ENCODE results near the gene PLPP3. TPM values are rescaled to one million over a fixed set of nuclear protein-coding genes. Genes with fewer than 3 reads are reported as not detected.

Gene PLPP3
- total RNA-seq, 1 donor from 2014 or later = 106 TPM

- ATAC-seq (peak; percentile 31 to 50), DNase-seq (peak; percentile 54)
- no peaks in the 10 kb centered on the region for H3K9me3 ChIP-seq
- no peak overlapping the region for H3K27ac ChIP-seq
- peaks cover 77% of the 10 kb centered on the region for H3K4me1 ChIP-seq
- no peaks in the 10 kb centered on the region for H3K27me3 ChIP-seq (ENCODE audit: low read depth)
- H3K36me3 ChIP-seq = peaks cover 76% of the 10 kb centered on the region
- H3K4me3 ChIP-seq = no peak overlapping the region
- intact Hi-C loops (cut with DNase I) = no loop called here
- TF ChIP-seq, protein P1, sequence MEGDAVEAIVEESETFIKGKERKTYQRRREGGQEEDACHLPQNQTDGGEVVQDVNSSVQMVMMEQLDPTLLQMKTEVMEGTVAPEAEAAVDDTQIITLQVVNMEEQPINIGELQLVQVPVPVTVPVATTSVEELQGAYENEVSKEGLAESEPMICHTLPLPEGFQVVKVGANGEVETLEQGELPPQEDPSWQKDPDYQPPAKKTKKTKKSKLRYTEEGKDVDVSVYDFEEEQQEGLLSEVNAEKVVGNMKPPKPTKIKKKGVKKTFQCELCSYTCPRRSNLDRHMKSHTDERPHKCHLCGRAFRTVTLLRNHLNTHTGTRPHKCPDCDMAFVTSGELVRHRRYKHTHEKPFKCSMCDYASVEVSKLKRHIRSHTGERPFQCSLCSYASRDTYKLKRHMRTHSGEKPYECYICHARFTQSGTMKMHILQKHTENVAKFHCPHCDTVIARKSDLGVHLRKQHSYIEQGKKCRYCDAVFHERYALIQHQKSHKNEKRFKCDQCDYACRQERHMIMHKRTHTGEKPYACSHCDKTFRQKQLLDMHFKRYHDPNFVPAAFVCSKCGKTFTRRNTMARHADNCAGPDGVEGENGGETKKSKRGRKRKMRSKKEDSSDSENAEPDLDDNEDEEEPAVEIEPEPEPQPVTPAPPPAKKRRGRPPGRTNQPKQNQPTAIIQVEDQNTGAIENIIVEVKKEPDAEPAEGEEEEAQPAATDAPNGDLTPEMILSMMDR (IDR thresholded peaks at IDR 0.05) = no peak
These were observed 70.8 kb downstream of the PLPP3 start for GRCh38 chr1:56508523-56508983.

DNA sequence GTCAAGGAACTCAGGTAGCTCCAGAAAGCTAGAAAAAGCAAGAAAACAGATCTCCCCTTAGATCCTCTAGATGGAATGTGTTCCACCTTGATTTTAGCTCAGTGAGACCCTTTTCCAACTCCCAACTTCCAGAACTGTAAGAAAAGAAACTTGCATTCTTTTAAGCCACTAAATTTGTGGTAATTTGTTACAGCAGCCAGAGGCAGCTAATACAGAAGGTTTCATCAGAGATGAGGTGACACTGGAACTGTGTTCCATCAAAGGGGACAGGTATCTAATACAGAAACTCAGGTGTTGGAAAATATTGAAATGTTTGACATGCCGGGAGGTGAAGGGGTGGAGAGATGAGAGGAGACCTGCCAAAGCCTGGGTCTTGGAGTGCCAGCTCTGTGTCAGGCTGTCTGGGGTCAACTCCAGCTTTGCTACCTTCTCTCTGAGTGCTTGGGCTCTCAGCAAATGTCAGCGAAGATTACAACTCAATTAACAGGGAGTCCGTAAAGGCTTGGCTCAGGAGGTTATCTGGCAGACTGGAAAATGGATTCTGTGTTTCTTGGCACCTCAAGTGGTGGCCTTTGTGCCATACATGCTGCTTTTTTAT lies 71.3 kb downstream of the PLPP3 start:
- Histone ChIP-seq H3K27ac (peak overlapping the region; percentile 1), H3K9me3 (no peaks in the 10 kb centered on the region), H3K36me3 (peaks cover 78% of the 10 kb centered on the region), H3K4me1 (peaks cover 77% of the 10 kb centered on the region), H3K4me3 (no peak overlapping the region), H3K27me3 (ENCODE audit: low read depth) (no peaks in the 10 kb centered on the region)
- intact Hi-C loops (cut with DNase I) = no loop called here
- ATAC-seq = no peak
- no peak for DNase-seq
- TF ChIP-seq, protein P1 (IDR thresholded peaks at IDR 0.05) = no peak

- Histone ChIP-seq H3K4me3 (no peak overlapping the region), H3K27ac (peak overlapping the region; percentile 5), H3K4me1 (peaks cover 79% of the 10 kb centered on the region), H3K9me3 (no peaks in the 10 kb centered on the region), H3K36me3 (peaks cover 77% of the 10 kb centered on the region), H3K27me3 (ENCODE audit: low read depth) (no peaks in the 10 kb centered on the region)
- no peak for ATAC-seq
- TF ChIP-seq, protein P1 (IDR thresholded peaks at IDR 0.05) = no peak
- intact Hi-C loops (cut with DNase I) = no loop called here
- DNase-seq = no peak
These were observed 72.3 kb downstream of the PLPP3 start for GRCh38 chr1:56506951-56507491.

DNA sequence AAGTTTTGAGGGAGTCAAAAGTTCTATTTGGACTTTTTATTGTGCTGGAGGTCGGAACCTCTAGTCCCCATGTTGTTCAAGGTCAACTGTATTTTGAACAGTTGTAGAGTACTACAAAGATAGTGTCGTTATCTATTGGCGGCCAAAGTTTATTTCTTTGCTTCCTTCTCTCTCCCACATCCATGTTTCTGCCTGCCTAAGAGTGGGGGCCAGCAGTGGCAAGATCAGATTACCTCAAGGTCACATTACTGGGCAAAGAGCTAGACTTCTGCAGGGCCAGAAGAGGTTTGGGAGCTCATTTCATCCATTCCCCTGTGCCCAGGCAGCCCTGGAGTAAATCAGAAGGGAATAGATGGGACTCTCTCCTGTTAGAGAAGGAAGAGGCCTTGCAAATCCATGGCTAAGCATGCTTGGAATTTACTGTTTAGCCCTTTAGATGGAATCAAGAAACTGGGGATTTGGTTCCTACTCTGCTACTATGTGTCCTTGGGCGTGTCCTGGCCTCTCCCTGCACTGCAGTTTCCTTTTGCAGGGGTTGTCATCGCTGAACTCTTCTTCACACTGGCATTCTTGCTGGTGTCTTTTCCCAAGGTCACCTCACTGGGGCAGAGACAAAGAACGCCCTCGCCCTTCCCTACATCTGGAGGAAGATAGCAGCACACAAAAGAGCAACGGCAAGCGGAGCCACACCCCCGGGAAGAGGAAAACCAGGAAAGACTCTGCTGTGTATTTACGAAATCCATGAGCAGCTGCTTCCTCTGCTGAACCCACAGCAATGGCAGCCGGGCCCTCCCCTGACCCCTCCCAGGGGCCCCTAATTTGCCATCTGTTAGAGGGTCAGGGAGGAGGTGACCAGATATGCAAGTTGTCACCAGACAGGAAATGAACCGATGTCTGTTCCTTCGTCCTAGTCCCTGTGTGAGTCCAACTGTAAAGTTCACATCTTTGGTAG lies 73.3 kb downstream of the PLPP3 start:
- H3K36me3 ChIP-seq = peaks cover 71% of the 10 kb centered on the region
- intact Hi-C loops (cut with DNase I) = no loop called here
- no peak overlapping the region for H3K4me3 ChIP-seq
- DNase-seq = no peak
- H3K27me3 ChIP-seq (ENCODE audit: low read depth) = no peaks in the 10 kb centered on the region
- H3K9me3 ChIP-seq = no peaks in the 10 kb centered on the region
- TF ChIP-seq, protein P1 (IDR thresholded peaks at IDR 0.05) = no peak
- peak overlapping the region; percentile 5 for H3K27ac ChIP-seq
- ATAC-seq = peak; percentile 15 to 49
- H3K4me1 ChIP-seq = peaks cover 79% of the 10 kb centered on the region

DNA sequence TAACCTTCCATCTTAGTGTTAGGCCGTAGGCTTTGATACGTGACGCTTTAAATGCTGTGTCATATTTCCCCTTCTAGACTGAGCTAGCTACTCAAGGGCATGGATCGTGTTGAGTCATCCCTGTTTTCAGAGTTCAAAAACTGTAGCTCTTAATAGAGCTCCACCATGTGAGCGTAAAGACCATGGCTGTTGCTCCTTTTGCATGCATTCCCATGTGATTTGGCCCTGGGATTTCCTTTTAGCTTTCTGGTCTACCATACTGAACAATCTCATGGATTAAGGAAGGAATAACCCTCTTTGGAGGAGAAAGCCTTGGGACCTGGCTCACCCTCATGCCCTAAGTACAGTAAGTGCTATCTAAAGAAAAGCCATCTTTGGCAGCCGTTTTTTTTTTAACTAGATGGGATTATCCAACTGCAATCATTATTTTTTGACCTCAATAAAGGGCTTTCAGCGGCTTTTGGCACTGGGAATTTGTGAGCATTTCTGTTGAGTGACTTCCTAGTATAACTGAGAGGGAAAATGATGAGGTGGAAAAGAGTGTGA lies 76.6 kb downstream of the PLPP3 start:
- Histone ChIP-seq H3K36me3 (peaks cover 47% of the 10 kb centered on the region), H3K4me1 (peaks cover 55% of the 10 kb centered on the region), H3K9me3 (no peaks in the 10 kb centered on the region), H3K4me3 (no peak overlapping the region), H3K27me3 (ENCODE audit: low read depth) (no peaks in the 10 kb centered on the region), H3K27ac (no peak overlapping the region)
- TF ChIP-seq, protein P1 (IDR thresholded peaks at IDR 0.05) = no peak
- no peak for ATAC-seq
- intact Hi-C loops (cut with DNase I) = no loop called here
- DNase-seq = no peak

Data from lower lobe of right lung (tissue), 2 donors.